GM23338 (cell line): Measurements from ENCODE around the gene HOXA11. TPM values are rescaled to one million over a fixed set of nuclear protein-coding genes. Genes with fewer than 3 reads are reported as not detected.

Experiments used
- ATAC-seq: fragments of 200-7000 bp; cut with Tn5 transposase; 3 replicates; pipeline ENCODE4 v1.9.1; 2020
- DNase-seq: peaks from one replicate; pipeline ENCODE4 v3.0.0-alpha.2; 2015; ENCODE audit warnings: low spot score
- H2AFZ ChIP-seq: fragments of 200-600 bp; sonication (generic); 2 replicates; pipeline ENCODE4 v1.8.0; 2016; ENCODE audit warnings: antibody characterized with exemption, mild to moderate bottlenecking, moderate library complexity
- H3F3A ChIP-seq: fragments of 200-600 bp; sonication (generic); replicated peaks from 2 replicates; pipeline ENCODE4 v1.8.0; 2017; ENCODE audit warnings: antibody characterized with exemption, mixed run types, low read depth
- H3K27ac ChIP-seq: fragments of 200-600 bp; sonication (generic); 2 replicates; pipeline ENCODE4 v1.6.1; 2016; ENCODE audit warnings: low read depth
- H3K27me3 ChIP-seq: fragments of 200-600 bp; sonication (generic); 2 replicates; pipeline ENCODE4 v1.8.0; 2016; ENCODE audit warnings: mild to moderate bottlenecking, mixed run types, moderate library complexity; ENCODE audit not compliant: insufficient read depth
- H3K36me3 ChIP-seq: fragments of 200-600 bp; sonication (generic); 2 replicates; pipeline ENCODE4 v1.8.0; 2016; ENCODE audit warnings: mild to moderate bottlenecking; ENCODE audit not compliant: insufficient read depth
- H3K4me1 ChIP-seq: fragments of 200-600 bp; sonication (generic); 2 replicates; pipeline ENCODE4 v1.8.0; 2016; ENCODE audit warnings: mild to moderate bottlenecking, moderate library complexity; ENCODE audit not compliant: insufficient read depth
- H3K4me2 ChIP-seq: fragments of 200-600 bp; sonication (generic); 2 replicates; pipeline ENCODE4 v1.7.1; 2017; ENCODE audit warnings: mixed run types
- H3K4me3 ChIP-seq: fragments of 200-600 bp; sonication (generic); 2 replicates; pipeline ENCODE4 v1.6.1; 2016; ENCODE audit warnings: mixed run types
- H3K79me2 ChIP-seq: fragments of 200-600 bp; sonication (generic); replicated peaks from 2 replicates; pipeline ENCODE4 v1.8.0; 2017; ENCODE audit warnings: mild to moderate bottlenecking; ENCODE audit not compliant: insufficient read depth
- H3K9me2 ChIP-seq: fragments of 200-600 bp; sonication (generic); 2 replicates; pipeline ENCODE4 v1.8.0; 2017; ENCODE audit not compliant: insufficient read depth
- H4K20me1 ChIP-seq: fragments of 200-600 bp; sonication (generic); replicated peaks from 2 replicates; pipeline ENCODE4 v1.8.0; 2017; ENCODE audit warnings: mild to moderate bottlenecking; ENCODE audit not compliant: insufficient read depth
- H3K27ac Mint-ChIP-seq: 2 replicates; pipeline ENCODE4 v1.8.0; 2020; ENCODE audit warnings: inconsistent platforms, mild to moderate bottlenecking, moderate library complexity, mixed read lengths
- H3K27me3 Mint-ChIP-seq: 3 replicates; pipeline ENCODE4 v1.8.0; 2022; ENCODE audit warnings: low read depth, mild to moderate bottlenecking, moderate library complexity, mixed read lengths, inconsistent platforms; ENCODE audit not compliant: insufficient read depth, poor library complexity
- H3K36me3 Mint-ChIP-seq: 3 replicates; pipeline ENCODE4 v1.8.0; 2021; ENCODE audit warnings: low read depth, mild to moderate bottlenecking, inconsistent platforms, moderate library complexity, mixed read lengths
- H3K4me1 Mint-ChIP-seq: 3 replicates; pipeline ENCODE4 v1.8.0; 2020; ENCODE audit warnings: mild to moderate bottlenecking, inconsistent platforms, mixed read lengths
- H3K4me3 Mint-ChIP-seq: 3 replicates; pipeline ENCODE4 v1.8.0; 2021; ENCODE audit warnings: moderate library complexity, mild to moderate bottlenecking, inconsistent platforms, mixed read lengths
- H3K9me3 Mint-ChIP-seq: 3 replicates; pipeline ENCODE4 v1.8.0; 2020; ENCODE audit warnings: moderate library complexity, mild to moderate bottlenecking, inconsistent platforms, mixed read lengths
- CREB1 ChIP-seq: fragments of 250-450 bp; sonication (Bioruptor Pico); IDR thresholded peaks from 2 replicates; pipeline ENCODE4 v1.5.0; 2020; ENCODE audit warnings: low read depth, mild to moderate bottlenecking, moderate library complexity
- CTCF ChIP-seq, 2 experiments: fragments of 200-600 bp in 1 of 2; sonication (generic) in 1 of 2; conservative IDR thresholded peaks; 2 replicates each; pipeline versions ENCODE4 v1.5.1 to v1.6.1; 2016 to 2017; ENCODE audit warnings: antibody characterized with exemption in 2 of 2, low read depth in 2 of 2, mild to moderate bottlenecking in 2 of 2, moderate library complexity in 1 of 2
- ETS1 ChIP-seq: IDR thresholded peaks from 2 replicates; pipeline ENCODE4 v1.6.1; 2016; ENCODE audit warnings: antibody characterized with exemption
- EZH2 ChIP-seq: fragments of 200-600 bp; sonication (generic); IDR thresholded peaks from one replicate; pipeline ENCODE4 v1.8.0; 2017; ENCODE audit warnings: antibody characterized with exemption, mild to moderate bottlenecking, low read depth; ENCODE audit not compliant: unreplicated experiment
- EZH2phosphoT487 ChIP-seq: fragments of 200-600 bp; sonication (generic); IDR thresholded peaks from one replicate; pipeline ENCODE4 v1.8.1; 2018; ENCODE audit warnings: antibody characterized with exemption; ENCODE audit not compliant: unreplicated experiment
- JUNB ChIP-seq: IDR thresholded peaks from one replicate; pipeline ENCODE4 v1.6.1; 2016; ENCODE audit warnings: antibody characterized with exemption; ENCODE audit not compliant: unreplicated experiment
- NANOG ChIP-seq: IDR thresholded peaks from 2 replicates; pipeline ENCODE4 v1.6.1; 2016; ENCODE audit warnings: antibody characterized with exemption, borderline replicate concordance
- POLR2AphosphoS5 ChIP-seq: IDR thresholded peaks from 2 replicates; pipeline ENCODE4 v1.6.1; 2016; ENCODE audit warnings: antibody characterized with exemption, low read depth
- STAT1 ChIP-seq: IDR thresholded peaks from one replicate; pipeline ENCODE4 v1.6.1; 2016; ENCODE audit warnings: antibody characterized with exemption; ENCODE audit not compliant: unreplicated experiment
- ZNF114 ChIP-seq: fragments of 250-450 bp; sonication (Bioruptor Pico); IDR thresholded peaks from 2 replicates; pipeline ENCODE4 v1.5.0; 2020; ENCODE audit warnings: mild to moderate bottlenecking, moderate library complexity
- ZNF331 ChIP-seq: fragments of 250-450 bp; sonication (Bioruptor Pico); IDR thresholded peaks from 2 replicates; pipeline ENCODE4 v1.5.0; 2020; ENCODE audit warnings: low read depth, mild to moderate bottlenecking, moderate library complexity
- polyA plus RNA-seq: library from polyadenylated mRNA; unstranded; fragments of >200 nt; fragmentation: Nextera tagmentation; extraction: Ambion mirVana; gene quantifications from 2 replicates; pipeline ENCODE4 v1.2.1, GENCODE V29; 2016
- total RNA-seq: library from RNA; depleted of rRNA; stranded (reverse); fragments of >200 nt; shearing (Covaris generic); gene quantifications from 2 replicates; pipeline ENCODE4 v1.2.3, GENCODE V29; 2014
- TF ChIP-seq, protein P1 (sequence below): IDR thresholded peaks from one replicate; pipeline ENCODE4 v1.6.1; 2018; ENCODE audit warnings: antibody characterized with exemption; ENCODE audit not compliant: unreplicated experiment
- TF ChIP-seq, protein P2 (sequence below): fragments of 250-450 bp; sonication (Bioruptor Pico); IDR thresholded peaks from 2 replicates; pipeline ENCODE4 v1.5.0; 2020; ENCODE audit warnings: mild to moderate bottlenecking, moderate library complexity

HOXA11 gene
- total and polyA plus RNA-seq, 2 experiments from 2014 or later = not detected

GRCh38 chr7:27132214-27132613, 52.8 kb downstream of the HOXA11 start:
- H3K36me3 ChIP-seq = no peaks in the 10 kb centered on the region
- no peaks in the 10 kb centered on the region for H3K36me3 Mint-ChIP-seq
- H3K4me3 ChIP-seq = no peak overlapping the region
- H3K9me2 ChIP-seq = no peaks in the 10 kb centered on the region
- peaks cover 96% of the 10 kb centered on the region for H3K27me3 Mint-ChIP-seq
- no peak overlapping the region for H2AFZ ChIP-seq
- no peaks in the 10 kb centered on the region; the same call in 2 of the 3 replicates for H3K9me3 Mint-ChIP-seq
- peaks cover 57% of the 10 kb centered on the region for H4K20me1 ChIP-seq
- no peak overlapping the region for H3K27ac ChIP-seq
- DNase-seq (no peak), ATAC-seq (no peak)
- peaks cover 100% of the 10 kb centered on the region for H3K27me3 ChIP-seq
- no peaks in the 10 kb centered on the region; the same call in 2 of the 3 replicates for H3K4me1 Mint-ChIP-seq
- no peak overlapping the region for H3K4me3 Mint-ChIP-seq
- peaks cover 46% of the 10 kb centered on the region for H3F3A ChIP-seq
- H3K27ac Mint-ChIP-seq = no peak overlapping the region
- no peaks in the 10 kb centered on the region for H3K79me2 ChIP-seq
- peaks cover 7% of the 10 kb centered on the region; the same call in 1 of the 2 replicates for H3K4me1 ChIP-seq
- TF ChIP-seq EZH2 (no peak), EZH2phosphoT487 (no peak), ZNF114 (no peak), JUNB (no peak), NANOG (no peak), POLR2AphosphoS5 (no peak), STAT1 (no peak), ETS1 (no peak), CREB1 (no peak), ZNF331 (CRISPR knock-in tag) (no peak), CTCF (conservative IDR thresholded peaks at IDR 0.05; ENCODE audit: low read depth in 2 of 2) (no peak)
- TF ChIP-seq, protein P1, sequence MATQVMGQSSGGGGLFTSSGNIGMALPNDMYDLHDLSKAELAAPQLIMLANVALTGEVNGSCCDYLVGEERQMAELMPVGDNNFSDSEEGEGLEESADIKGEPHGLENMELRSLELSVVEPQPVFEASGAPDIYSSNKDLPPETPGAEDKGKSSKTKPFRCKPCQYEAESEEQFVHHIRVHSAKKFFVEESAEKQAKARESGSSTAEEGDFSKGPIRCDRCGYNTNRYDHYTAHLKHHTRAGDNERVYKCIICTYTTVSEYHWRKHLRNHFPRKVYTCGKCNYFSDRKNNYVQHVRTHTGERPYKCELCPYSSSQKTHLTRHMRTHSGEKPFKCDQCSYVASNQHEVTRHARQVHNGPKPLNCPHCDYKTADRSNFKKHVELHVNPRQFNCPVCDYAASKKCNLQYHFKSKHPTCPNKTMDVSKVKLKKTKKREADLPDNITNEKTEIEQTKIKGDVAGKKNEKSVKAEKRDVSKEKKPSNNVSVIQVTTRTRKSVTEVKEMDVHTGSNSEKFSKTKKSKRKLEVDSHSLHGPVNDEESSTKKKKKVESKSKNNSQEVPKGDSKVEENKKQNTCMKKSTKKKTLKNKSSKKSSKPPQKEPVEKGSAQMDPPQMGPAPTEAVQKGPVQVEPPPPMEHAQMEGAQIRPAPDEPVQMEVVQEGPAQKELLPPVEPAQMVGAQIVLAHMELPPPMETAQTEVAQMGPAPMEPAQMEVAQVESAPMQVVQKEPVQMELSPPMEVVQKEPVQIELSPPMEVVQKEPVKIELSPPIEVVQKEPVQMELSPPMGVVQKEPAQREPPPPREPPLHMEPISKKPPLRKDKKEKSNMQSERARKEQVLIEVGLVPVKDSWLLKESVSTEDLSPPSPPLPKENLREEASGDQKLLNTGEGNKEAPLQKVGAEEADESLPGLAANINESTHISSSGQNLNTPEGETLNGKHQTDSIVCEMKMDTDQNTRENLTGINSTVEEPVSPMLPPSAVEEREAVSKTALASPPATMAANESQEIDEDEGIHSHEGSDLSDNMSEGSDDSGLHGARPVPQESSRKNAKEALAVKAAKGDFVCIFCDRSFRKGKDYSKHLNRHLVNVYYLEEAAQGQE = no peak
- TF ChIP-seq, protein P2, sequence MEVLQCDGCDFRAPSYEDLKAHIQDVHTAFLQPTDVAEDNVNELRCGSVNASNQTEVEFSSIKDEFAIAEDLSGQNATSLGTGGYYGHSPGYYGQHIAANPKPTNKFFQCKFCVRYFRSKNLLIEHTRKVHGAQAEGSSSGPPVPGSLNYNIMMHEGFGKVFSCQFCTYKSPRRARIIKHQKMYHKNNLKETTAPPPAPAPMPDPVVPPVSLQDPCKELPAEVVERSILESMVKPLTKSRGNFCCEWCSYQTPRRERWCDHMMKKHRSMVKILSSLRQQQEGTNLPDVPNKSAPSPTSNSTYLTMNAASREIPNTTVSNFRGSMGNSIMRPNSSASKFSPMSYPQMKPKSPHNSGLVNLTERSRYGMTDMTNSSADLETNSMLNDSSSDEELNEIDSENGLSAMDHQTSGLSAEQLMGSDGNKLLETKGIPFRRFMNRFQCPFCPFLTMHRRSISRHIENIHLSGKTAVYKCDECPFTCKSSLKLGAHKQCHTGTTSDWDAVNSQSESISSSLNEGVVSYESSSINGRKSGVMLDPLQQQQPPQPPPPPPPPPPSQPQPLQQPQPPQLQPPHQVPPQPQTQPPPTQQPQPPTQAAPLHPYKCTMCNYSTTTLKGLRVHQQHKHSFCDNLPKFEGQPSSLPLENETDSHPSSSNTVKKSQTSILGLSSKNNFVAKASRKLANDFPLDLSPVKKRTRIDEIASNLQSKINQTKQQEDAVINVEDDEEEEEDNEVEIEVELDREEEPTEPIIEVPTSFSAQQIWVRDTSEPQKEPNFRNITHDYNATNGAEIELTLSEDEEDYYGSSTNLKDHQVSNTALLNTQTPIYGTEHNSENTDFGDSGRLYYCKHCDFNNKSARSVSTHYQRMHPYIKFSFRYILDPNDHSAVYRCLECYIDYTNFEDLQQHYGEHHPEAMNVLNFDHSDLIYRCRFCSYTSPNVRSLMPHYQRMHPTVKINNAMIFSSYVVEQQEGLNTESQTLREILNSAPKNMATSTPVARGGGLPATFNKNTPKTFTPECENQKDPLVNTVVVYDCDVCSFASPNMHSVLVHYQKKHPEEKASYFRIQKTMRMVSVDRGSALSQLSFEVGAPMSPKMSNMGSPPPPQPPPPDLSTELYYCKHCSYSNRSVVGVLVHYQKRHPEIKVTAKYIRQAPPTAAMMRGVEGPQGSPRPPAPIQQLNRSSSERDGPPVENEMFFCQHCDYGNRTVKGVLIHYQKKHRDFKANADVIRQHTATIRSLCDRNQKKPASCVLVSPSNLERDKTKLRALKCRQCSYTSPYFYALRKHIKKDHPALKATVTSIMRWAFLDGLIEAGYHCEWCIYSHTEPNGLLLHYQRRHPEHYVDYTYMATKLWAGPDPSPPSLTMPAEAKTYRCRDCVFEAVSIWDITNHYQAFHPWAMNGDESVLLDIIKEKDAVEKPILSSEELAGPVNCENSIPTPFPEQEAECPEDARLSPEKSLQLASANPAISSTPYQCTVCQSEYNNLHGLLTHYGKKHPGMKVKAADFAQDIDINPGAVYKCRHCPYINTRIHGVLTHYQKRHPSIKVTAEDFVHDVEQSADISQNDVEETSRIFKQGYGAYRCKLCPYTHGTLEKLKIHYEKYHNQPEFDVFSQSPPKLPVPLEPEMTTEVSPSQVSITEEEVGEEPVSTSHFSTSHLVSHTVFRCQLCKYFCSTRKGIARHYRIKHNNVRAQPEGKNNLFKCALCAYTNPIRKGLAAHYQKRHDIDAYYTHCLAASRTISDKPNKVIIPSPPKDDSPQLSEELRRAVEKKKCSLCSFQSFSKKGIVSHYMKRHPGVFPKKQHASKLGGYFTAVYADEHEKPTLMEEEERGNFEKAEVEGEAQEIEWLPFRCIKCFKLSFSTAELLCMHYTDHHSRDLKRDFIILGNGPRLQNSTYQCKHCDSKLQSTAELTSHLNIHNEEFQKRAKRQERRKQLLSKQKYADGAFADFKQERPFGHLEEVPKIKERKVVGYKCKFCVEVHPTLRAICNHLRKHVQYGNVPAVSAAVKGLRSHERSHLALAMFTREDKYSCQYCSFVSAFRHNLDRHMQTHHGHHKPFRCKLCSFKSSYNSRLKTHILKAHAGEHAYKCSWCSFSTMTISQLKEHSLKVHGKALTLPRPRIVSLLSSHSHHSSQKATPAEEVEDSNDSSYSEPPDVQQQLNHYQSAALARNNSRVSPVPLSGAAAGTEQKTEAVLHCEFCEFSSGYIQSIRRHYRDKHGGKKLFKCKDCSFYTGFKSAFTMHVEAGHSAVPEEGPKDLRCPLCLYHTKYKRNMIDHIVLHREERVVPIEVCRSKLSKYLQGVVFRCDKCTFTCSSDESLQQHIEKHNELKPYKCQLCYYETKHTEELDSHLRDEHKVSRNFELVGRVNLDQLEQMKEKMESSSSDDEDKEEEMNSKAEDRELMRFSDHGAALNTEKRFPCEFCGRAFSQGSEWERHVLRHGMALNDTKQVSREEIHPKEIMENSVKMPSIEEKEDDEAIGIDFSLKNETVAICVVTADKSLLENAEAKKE = no peak
- no peak overlapping the region for H3K4me2 ChIP-seq
